H1 (cell line): Measurements from ENCODE around the gene COG3. TPM values are rescaled to one million over a fixed set of nuclear protein-coding genes. Genes with fewer than 3 reads are reported as not detected.

Experiments used
- MAFK ChIP-seq: IDR thresholded peaks from 2 replicates; pipeline ENCODE4 v1.6.1; 2012; ENCODE audit warnings: low read depth, mild to moderate bottlenecking, improper control_type of control experiment, low read length
- SP2 ChIP-seq: IDR thresholded peaks from 2 replicates; pipeline ENCODE4 v1.6.1; 2012; ENCODE audit warnings: mild to moderate bottlenecking, low read length, inconsistent platforms
- polyA plus RNA-seq, 7 experiments: library from polyadenylated mRNA; depleted of rRNA in 3 of 7; stranded (reverse) in 5 of 7; unstranded in 2 of 7; fragments of >200 nt in 5 of 7; fragments of 200-250 nt in 2 of 7; gene quantifications; 1 replicate in 5 of 7; 2 replicates in 1 of 7; 4 replicates in 1 of 7; pipeline versions ENCODE4 v1.2.1 to v1.2.3, GENCODE V29; 2011 to 2013; ENCODE audit warnings: missing spikeins in 2 of 7, mixed read lengths in 2 of 7
- total RNA-seq: library from RNA; stranded (reverse); fragmentation: NEBNext Ultra II Directional; extraction: Animal tissue kit (Norgen Biotek cat#: 25700); gene quantifications from 2 replicates; pipeline ENCODE4 v1.2.1, GENCODE V29; 2021
- TF ChIP-seq, protein P1 (sequence below): fragments of 300-600 bp; sonication (generic); IDR thresholded peaks from 2 replicates; pipeline ENCODE4 v1.7.1; 2012; ENCODE audit warnings: low read length, moderate library complexity, mild to moderate bottlenecking, inconsistent platforms; ENCODE audit not compliant: insufficient replicate concordance

COG3 gene
- total and polyA plus RNA-seq, 2 of the 8 experiments (the other 6 are each of a cell fraction or from before 2014, with no cell fraction given): 12.7 to 13.5 TPM

GRCh38 chr13:45419945-45420344 lies 44.8 kb upstream of the COG3 start (continued):
- TF ChIP-seq, protein P1, sequence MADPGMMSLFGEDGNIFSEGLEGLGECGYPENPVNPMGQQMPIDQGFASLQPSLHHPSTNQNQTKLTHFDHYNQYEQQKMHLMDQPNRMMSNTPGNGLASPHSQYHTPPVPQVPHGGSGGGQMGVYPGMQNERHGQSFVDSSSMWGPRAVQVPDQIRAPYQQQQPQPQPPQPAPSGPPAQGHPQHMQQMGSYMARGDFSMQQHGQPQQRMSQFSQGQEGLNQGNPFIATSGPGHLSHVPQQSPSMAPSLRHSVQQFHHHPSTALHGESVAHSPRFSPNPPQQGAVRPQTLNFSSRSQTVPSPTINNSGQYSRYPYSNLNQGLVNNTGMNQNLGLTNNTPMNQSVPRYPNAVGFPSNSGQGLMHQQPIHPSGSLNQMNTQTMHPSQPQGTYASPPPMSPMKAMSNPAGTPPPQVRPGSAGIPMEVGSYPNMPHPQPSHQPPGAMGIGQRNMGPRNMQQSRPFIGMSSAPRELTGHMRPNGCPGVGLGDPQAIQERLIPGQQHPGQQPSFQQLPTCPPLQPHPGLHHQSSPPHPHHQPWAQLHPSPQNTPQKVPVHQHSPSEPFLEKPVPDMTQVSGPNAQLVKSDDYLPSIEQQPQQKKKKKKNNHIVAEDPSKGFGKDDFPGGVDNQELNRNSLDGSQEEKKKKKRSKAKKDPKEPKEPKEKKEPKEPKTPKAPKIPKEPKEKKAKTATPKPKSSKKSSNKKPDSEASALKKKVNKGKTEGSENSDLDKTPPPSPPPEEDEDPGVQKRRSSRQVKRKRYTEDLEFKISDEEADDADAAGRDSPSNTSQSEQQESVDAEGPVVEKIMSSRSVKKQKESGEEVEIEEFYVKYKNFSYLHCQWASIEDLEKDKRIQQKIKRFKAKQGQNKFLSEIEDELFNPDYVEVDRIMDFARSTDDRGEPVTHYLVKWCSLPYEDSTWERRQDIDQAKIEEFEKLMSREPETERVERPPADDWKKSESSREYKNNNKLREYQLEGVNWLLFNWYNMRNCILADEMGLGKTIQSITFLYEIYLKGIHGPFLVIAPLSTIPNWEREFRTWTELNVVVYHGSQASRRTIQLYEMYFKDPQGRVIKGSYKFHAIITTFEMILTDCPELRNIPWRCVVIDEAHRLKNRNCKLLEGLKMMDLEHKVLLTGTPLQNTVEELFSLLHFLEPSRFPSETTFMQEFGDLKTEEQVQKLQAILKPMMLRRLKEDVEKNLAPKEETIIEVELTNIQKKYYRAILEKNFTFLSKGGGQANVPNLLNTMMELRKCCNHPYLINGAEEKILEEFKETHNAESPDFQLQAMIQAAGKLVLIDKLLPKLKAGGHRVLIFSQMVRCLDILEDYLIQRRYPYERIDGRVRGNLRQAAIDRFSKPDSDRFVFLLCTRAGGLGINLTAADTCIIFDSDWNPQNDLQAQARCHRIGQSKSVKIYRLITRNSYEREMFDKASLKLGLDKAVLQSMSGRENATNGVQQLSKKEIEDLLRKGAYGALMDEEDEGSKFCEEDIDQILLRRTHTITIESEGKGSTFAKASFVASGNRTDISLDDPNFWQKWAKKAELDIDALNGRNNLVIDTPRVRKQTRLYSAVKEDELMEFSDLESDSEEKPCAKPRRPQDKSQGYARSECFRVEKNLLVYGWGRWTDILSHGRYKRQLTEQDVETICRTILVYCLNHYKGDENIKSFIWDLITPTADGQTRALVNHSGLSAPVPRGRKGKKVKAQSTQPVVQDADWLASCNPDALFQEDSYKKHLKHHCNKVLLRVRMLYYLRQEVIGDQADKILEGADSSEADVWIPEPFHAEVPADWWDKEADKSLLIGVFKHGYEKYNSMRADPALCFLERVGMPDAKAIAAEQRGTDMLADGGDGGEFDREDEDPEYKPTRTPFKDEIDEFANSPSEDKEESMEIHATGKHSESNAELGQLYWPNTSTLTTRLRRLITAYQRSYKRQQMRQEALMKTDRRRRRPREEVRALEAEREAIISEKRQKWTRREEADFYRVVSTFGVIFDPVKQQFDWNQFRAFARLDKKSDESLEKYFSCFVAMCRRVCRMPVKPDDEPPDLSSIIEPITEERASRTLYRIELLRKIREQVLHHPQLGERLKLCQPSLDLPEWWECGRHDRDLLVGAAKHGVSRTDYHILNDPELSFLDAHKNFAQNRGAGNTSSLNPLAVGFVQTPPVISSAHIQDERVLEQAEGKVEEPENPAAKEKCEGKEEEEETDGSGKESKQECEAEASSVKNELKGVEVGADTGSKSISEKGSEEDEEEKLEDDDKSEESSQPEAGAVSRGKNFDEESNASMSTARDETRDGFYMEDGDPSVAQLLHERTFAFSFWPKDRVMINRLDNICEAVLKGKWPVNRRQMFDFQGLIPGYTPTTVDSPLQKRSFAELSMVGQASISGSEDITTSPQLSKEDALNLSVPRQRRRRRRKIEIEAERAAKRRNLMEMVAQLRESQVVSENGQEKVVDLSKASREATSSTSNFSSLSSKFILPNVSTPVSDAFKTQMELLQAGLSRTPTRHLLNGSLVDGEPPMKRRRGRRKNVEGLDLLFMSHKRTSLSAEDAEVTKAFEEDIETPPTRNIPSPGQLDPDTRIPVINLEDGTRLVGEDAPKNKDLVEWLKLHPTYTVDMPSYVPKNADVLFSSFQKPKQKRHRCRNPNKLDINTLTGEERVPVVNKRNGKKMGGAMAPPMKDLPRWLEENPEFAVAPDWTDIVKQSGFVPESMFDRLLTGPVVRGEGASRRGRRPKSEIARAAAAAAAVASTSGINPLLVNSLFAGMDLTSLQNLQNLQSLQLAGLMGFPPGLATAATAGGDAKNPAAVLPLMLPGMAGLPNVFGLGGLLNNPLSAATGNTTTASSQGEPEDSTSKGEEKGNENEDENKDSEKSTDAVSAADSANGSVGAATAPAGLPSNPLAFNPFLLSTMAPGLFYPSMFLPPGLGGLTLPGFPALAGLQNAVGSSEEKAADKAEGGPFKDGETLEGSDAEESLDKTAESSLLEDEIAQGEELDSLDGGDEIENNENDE: no peak
- no peak for TF ChIP-seq SP2
- TF ChIP-seq MAFK: no peak
